HG03045 (cell line): ENCODE data around the gene MCUB.
"Not testable (repeated sequence)": the region's sequence is repeated elsewhere in the genome, so short reads cannot be mapped to it uniquely, and the experiment has no call there.

Source experiments
- ATAC-seq: cut with Tn5 transposase; IDR thresholded peaks from one replicate; pipeline ENCODE4 v1.9.1; 2021; ENCODE audit warnings: mild to moderate bottlenecking, moderate library complexity; ENCODE audit not compliant: unreplicated experiment

Gene MCUB

GRCh38 chr4:109678472-109678871 is 118.4 kb downstream of the MCUB start:
- ATAC-seq: not testable (repeated sequence)

GRCh38 chr4:109678925-109679324 is 118.9 kb downstream of the MCUB start:
- ATAC-seq: not testable (repeated sequence)

- no peak for ATAC-seq
These were observed 122.8 kb downstream of the MCUB start for GRCh38 chr4:109682875-109683274.

- no peak for ATAC-seq
These were observed 123.7 kb downstream of the MCUB start for GRCh38 chr4:109683621-109684253.

- no peak for ATAC-seq
These were observed 124.7 kb downstream of the MCUB start for GRCh38 chr4:109684727-109685126.

GRCh38 chr4:109690690-109691410 is 130.8 kb downstream of the MCUB start:
- peak; percentile 78 for ATAC-seq

GRCh38 chr4:109691411-109691920 is 131.4 kb downstream of the MCUB start:
- no peak for ATAC-seq

GRCh38 chr4:109698656-109699055 is 138.6 kb downstream of the MCUB start:
- no peak for ATAC-seq

GRCh38 chr4:109699553-109700225 is 139.6 kb downstream of the MCUB start:
- no peak for ATAC-seq

GRCh38 chr4:109701566-109702410 is 141.7 kb downstream of the MCUB start:
- no peak for ATAC-seq

GRCh38 chr4:109702950-109703663 is 143.1 kb downstream of the MCUB start, which contains the start of gene CASP6:
Gene CASP6 (minus strand): TSS chr4:109703445. CDS start chr4:109703395, 50 bp downstream.
- peak; percentile 72 for ATAC-seq

- no peak for ATAC-seq
These were observed 143.8 kb downstream of the MCUB start for GRCh38 chr4:109703664-109704361.

- ATAC-seq: no peak
These were observed 148.4 kb downstream of the MCUB start for GRCh38 chr4:109708435-109708834.

GRCh38 chr4:109708990-109709389 is 148.9 kb downstream of the MCUB start:
- ATAC-seq: peak; percentile 96

- no peak for ATAC-seq
These were observed 153.5 kb downstream of the MCUB start for GRCh38 chr4:109713500-109713899.

GRCh38 chr4:109718759-109719158 is 158.7 kb downstream of the MCUB start:
- no peak for ATAC-seq

GRCh38 chr4:109719604-109720003 is 159.6 kb downstream of the MCUB start:
- no peak for ATAC-seq

- no peak for ATAC-seq
These were observed 161.0 kb downstream of the MCUB start for GRCh38 chr4:109721033-109721432.

- ATAC-seq: no peak
These were observed 162.3 kb downstream of the MCUB start for GRCh38 chr4:109722357-109722756.
